ENCODE results near the gene PAXX.

Gene PAXX

GRCh38 chr9:137034039-137034708 is 42.0 kb downstream of the PAXX start:
- DNase-seq, result no peak

GRCh38 chr9:137034709-137035506 is 42.7 kb downstream of the PAXX start:
- DNase-seq, result peak; percentile 69

- no peak for DNase-seq
These were observed 43.2 kb downstream of the PAXX start for GRCh38 chr9:137035507-137035834.

GRCh38 chr9:137035937-137036336 is 43.7 kb downstream of the PAXX start:
- no peak for DNase-seq

GRCh38 chr9:137037035-137037434 is 44.8 kb downstream of the PAXX start:
- no peak for DNase-seq

GRCh38 chr9:137037483-137037882 is 45.3 kb downstream of the PAXX start:
- DNase-seq, result no peak

GRCh38 chr9:137038916-137039315 is 46.7 kb downstream of the PAXX start:
- DNase-seq, result no peak

- no peak for DNase-seq
These were observed 47.6 kb downstream of the PAXX start for GRCh38 chr9:137039611-137040366.

- DNase-seq, result no peak
These were observed 48.3 kb downstream of the PAXX start for GRCh38 chr9:137040568-137040967.

- peak; percentile 10 for DNase-seq
These were observed 48.9 kb downstream of the PAXX start for GRCh38 chr9:137041124-137041523.

GRCh38 chr9:137042751-137043727 is 50.8 kb downstream of the PAXX start:
- no peak for DNase-seq
